Activated T-cell treated with anti-CD3 and anti-CD28 coated beads, Interleukin-2, amount 50 U/mL, for 72 hours (primary cell): ENCODE data around the gene NFATC2. TPM values are rescaled to one million over a fixed set of nuclear protein-coding genes. Genes with fewer than 3 reads are reported as not detected.

ENCODE experiments used
- ATAC-seq, 2 donors: fragments of 150-1000 bp; cut with Tn5 transposase; replicated peaks in 1 of 2; 2 replicates each; pipeline ENCODE4 v1.10.0; 2021; ENCODE audit warnings: moderate library complexity in 2 of 2, mild to moderate bottlenecking in 1 of 2
- DNase-seq, 2 donors: peaks; one replicate each; pipeline ENCODE4 v3.0.0; 2021 to 2022; ENCODE audit warnings: mixed read lengths in 1 of 2
- H3K27ac Mint-ChIP-seq: one replicate; pipeline ENCODE4 v1.8.0; 2022; ENCODE audit warnings: mild to moderate bottlenecking, moderate library complexity, mixed read lengths
- H3K27me3 Mint-ChIP-seq: one replicate; pipeline ENCODE4 v1.8.0; 2022; ENCODE audit warnings: low read depth, mixed read lengths
- H3K36me3 Mint-ChIP-seq, 2 donors: one replicate each; pipeline ENCODE4 v1.8.0; 2022; ENCODE audit warnings: mixed read lengths in 2 of 2, mild to moderate bottlenecking in 1 of 2; ENCODE audit not compliant: insufficient read depth in 2 of 2
- H3K4me1 Mint-ChIP-seq: one replicate; pipeline ENCODE4 v1.8.0; 2022; ENCODE audit warnings: low read depth, mixed read lengths
- H3K4me3 Mint-ChIP-seq, 2 donors: one replicate each; pipeline ENCODE4 v1.8.0; 2022; ENCODE audit warnings: mild to moderate bottlenecking in 2 of 2, mixed read lengths in 2 of 2, moderate library complexity in 2 of 2
- H3K9me3 Mint-ChIP-seq, 2 donors: one replicate each; pipeline ENCODE4 v1.8.0; 2022; ENCODE audit warnings: mixed read lengths in 2 of 2
- total RNA-seq, 2 donors: library from RNA; stranded (reverse); gene quantifications; one replicate each; pipeline ENCODE4 v1.2.3, GENCODE V29; 2022

Gene NFATC2
- total RNA-seq, 2 donors from 2014 or later: 29.4 to 39.9 TPM

DNA sequence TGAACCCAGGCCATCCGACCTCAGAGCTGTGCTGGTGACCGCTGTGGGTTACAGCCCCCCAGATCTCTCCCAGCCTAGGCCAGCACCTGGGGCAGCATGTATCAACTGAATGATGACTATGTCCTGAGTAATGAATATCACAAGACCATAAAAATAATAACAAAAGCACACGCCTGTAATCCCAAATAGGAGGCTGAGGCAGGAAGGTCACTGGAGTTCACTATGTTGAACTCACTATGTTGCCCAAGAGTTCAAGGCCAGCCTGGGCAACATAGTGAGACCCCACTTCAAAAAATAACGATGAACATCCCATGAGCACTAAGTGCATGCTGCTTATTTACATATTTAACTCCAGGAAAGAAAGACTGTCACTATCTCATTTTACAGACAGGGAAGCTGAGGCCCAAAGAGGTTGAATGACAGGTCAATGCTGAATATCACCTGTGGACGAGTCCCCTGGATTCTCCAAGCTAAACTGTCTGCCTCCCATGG, 92.3 kb downstream of the NFATC2 start:
- Mint-ChIP-seq H3K4me3 (no peak overlapping the region), H3K9me3 (no peaks in the 10 kb centered on the region), H3K36me3 (peaks cover 26 to 57% of the 10 kb centered on the region in 2 donors), H3K27ac (no peak overlapping the region), H3K4me1 (peaks cover 35% of the 10 kb centered on the region), H3K27me3 (no peaks in the 10 kb centered on the region)
- DNase-seq (no peak), ATAC-seq (no peak)

DNA sequence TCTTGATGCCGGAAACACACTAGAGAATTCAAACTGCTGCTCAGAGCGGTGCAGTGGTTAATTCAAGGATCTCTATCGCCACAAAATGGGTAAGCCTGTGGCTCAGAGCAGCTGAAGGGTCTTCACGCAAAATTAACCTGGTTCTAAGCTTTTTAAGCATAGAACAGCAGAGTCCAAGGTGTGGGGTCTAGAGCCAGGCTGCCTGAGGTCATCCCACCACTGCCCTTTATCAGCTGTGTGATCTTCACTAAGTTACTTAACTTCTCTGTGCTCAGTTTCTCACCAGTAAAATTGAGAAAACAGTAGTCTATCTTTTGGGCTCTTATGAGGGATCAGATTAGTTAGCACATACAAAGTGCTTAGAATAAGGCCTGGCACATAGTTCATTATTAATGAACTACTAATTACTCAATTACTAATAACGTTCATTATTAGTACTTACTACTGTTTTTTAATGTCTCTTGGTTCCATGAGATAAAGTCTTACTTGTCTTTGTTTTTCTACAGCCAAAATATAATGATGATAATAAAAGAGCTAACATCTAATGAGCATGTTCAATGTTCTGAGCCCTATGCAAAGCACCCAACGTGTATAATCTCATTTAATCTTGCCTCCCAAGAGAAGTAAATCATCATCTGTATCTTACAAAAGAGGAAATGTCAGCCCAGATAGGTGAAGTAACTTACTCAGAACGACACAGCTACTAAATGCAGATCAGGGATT, 92.9 kb downstream of the NFATC2 start:
- peaks cover 24 to 56% of the 10 kb centered on the region in 2 donors for H3K36me3 Mint-ChIP-seq
- no peaks in the 10 kb centered on the region for H3K27me3 Mint-ChIP-seq
- ATAC-seq (no peak), DNase-seq (no peak)
- H3K4me1 Mint-ChIP-seq: peaks cover 35% of the 10 kb centered on the region
- peak overlapping the region; percentile 40 for H3K27ac Mint-ChIP-seq
- no peaks in the 10 kb centered on the region for H3K9me3 Mint-ChIP-seq
- no peak overlapping the region for H3K4me3 Mint-ChIP-seq

DNA sequence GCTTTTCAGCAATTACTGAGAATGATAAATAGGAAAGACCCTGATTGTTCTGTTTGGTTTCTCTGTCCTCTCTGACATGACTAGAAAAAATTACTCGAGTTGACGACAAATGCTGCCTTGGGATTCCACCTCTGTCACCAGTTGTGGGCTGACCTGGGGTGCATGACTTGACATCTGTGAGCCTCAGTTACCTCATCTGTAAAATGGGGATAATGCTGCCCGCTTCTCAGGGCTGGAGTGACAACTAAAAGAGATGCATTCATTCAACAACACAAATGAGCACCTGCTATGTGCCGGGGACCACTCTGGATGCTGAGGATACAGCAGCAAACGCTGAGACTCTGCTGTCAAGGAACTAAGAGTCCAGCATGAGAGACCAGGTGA, 94.8 kb downstream of the NFATC2 start:
- H3K36me3 Mint-ChIP-seq: peaks cover 25 to 39% of the 10 kb centered on the region in 2 donors
- H3K4me3 Mint-ChIP-seq: no peak overlapping the region
- no peaks in the 10 kb centered on the region for H3K27me3 Mint-ChIP-seq
- peak overlapping the region; percentile 31 for H3K27ac Mint-ChIP-seq
- ATAC-seq (no peak), DNase-seq (no peak)
- no peaks in the 10 kb centered on the region for H3K9me3 Mint-ChIP-seq
- H3K4me1 Mint-ChIP-seq: peaks cover 31% of the 10 kb centered on the region

DNA sequence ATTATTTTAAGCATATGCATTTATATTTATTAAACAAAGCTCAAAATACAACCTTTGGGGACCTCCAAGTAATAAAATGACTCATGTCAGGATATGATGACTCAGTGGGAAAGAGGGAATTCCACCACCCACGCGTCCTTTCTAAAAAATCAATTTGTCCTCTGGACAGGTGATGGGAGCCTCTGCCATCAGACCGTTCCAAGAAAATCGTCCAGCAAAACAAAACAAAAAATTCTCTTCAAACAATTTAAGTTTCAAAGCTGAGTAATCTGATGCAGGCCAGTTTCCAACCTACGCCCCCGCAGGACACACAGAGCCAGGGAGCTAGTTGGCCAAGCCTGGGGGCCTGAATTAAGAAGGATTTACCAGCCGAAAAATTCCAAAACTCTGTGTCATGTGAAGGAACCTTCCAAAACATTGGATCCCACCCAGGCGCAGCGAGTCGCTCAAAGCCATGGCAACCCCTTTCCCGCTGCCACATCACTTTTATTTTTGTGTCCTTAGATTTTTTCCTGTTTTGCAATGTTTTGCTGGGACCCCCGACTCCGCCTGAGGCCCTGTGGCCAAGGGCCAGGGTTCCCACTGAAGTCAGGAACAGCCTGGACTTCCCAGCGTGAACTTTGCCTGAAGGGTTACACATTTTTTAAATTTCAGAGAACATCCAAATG, 95.3 kb downstream of the NFATC2 start:
- ATAC-seq (no peak), DNase-seq (no peak)
- no peaks in the 10 kb centered on the region for H3K9me3 Mint-ChIP-seq
- no peaks in the 10 kb centered on the region for H3K27me3 Mint-ChIP-seq
- peaks cover 21 to 34% of the 10 kb centered on the region in 2 donors for H3K36me3 Mint-ChIP-seq
- peaks cover 26% of the 10 kb centered on the region for H3K4me1 Mint-ChIP-seq
- peak overlapping the region; percentile 43 for H3K27ac Mint-ChIP-seq
- no peak overlapping the region for H3K4me3 Mint-ChIP-seq

DNA sequence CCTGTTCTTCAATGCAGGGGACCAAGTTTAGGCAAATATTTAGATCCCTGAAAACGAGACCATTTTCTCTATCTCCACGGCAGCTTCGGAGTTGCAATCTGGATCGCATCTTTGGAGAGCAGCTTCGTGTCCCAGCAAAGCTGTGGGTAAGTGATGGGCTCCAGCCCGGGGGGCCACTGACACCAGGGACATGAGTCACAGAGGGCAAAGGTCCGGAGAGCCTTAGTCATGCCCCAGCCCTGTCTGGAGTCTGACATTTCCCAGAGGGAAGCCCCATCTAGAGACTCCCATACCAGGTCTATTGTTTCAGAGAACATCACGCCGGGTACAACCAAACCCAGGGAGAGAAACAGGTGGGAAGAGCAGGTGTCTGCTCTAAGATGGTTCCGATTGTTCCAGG, 95.9 kb downstream of the NFATC2 start:
- Mint-ChIP-seq H3K27me3 (no peaks in the 10 kb centered on the region), H3K4me1 (peaks cover 26% of the 10 kb centered on the region), H3K36me3 (peaks cover 19 to 34% of the 10 kb centered on the region in 2 donors), H3K27ac (peak overlapping the region; percentile 46), H3K4me3 (no peak overlapping the region), H3K9me3 (no peaks in the 10 kb centered on the region)
- ATAC-seq (no peak), DNase-seq (no peak)

DNA sequence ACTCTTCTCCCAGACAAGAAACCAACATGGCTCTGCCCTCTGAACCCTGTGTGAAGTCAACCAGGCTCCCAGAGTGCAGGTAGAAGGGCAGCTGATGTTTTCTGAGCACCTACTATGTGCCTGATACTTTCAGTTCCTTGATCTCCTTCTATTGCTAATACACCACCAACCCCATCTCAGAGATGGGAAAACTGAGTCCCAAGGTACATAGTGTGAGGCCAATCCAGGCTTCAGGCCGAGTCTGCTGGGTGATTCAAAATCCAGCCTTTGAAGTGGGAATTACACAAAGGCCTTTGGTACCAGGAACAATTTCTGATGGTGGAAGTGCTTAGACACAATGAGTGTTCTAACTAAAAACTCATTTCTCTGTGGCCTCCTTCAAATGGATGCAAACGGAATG, 96.3 kb downstream of the NFATC2 start:
- no peak overlapping the region for H3K4me3 Mint-ChIP-seq
- peaks cover 18 to 34% of the 10 kb centered on the region in 2 donors for H3K36me3 Mint-ChIP-seq
- no peaks in the 10 kb centered on the region for H3K9me3 Mint-ChIP-seq
- DNase-seq (no peak), ATAC-seq (no peak)
- H3K4me1 Mint-ChIP-seq: peaks cover 26% of the 10 kb centered on the region
- no peak overlapping the region for H3K27ac Mint-ChIP-seq
- H3K27me3 Mint-ChIP-seq: no peaks in the 10 kb centered on the region

DNA sequence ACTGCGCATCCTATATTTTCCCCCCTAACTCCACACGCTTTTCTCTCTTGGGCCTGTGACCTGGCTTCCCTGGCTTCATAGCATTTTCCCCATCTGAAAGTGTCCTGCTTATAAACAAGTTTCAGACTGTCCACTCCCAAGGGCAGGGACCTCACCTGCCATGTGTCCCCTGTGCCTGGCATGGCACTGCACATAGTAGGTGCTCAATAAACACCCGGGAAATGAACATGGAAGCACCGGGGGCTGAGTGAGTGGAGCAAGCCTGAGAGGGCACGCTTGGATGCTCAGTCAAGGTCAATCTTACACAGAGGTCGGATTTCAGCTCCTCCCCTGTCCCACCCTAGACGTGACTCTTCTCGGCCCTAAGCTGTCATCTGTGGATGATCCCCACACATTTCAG, 96.9 kb downstream of the NFATC2 start:
- H3K27me3 Mint-ChIP-seq: no peaks in the 10 kb centered on the region
- no peak for ATAC-seq

DNA sequence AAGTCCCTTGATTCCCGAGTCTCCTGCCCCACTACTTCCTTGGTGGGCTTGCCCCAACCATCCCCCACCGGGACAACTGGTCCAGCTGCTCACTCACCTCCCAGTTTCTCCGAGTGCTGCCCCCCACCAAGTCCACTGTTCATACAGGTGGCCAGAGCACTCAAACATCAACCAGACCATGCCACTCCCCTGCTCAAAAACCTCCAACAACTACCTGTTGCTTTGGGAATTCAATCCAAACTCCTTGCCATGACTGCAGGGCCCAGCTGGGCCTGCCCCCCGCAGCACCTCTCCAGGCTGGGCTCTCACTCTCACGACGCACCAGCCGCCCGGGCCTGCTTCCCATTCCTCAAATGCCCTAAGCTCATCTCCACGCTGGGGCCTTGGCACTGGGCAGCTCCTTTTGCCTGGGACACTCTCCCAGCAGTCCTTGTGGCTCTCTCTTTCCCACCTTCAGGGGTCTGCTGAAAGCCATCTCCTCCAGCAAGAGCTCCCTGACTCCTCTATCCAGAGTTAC, 97.5 kb downstream of the NFATC2 start:
- Mint-ChIP-seq H3K4me3 (no peak overlapping the region), H3K27me3 (no peaks in the 10 kb centered on the region), H3K27ac (peak overlapping the region; percentile 42), H3K9me3 (no peaks in the 10 kb centered on the region), H3K4me1 (peaks cover 31% of the 10 kb centered on the region), H3K36me3 (peaks cover 18 to 30% of the 10 kb centered on the region in 2 donors)
- DNase-seq (no peak), ATAC-seq (no peak)

More for the DNA sequence above, 96.9 kb downstream of the NFATC2 start:
- Mint-ChIP-seq H3K27ac (no peak overlapping the region), H3K36me3 (peaks cover 18 to 34% of the 10 kb centered on the region in 2 donors), H3K4me1 (peaks cover 31% of the 10 kb centered on the region), H3K9me3 (no peaks in the 10 kb centered on the region), H3K4me3 (no peak overlapping the region)
- DNase-seq: no peak

DNA sequence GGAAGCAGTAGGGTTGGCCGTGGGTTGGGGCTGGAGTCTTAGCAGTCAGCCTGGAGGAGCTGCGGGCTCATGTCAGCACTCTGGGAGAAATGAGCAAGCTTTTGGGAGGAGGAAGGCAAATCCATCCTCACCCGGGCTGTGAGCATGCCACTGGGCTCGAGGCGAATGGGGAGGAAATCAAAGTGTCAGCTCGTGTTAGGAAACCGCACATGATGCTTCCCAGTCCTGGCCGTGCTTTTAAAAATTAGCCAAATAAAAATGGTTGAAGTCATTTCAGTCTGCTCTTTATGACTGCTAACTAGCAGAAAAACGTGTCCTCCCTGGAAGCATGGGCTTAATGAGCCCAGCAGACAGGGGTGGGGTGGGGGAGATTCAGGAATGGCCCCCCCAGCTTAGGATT, 98.1 kb downstream of the NFATC2 start:
- no peaks in the 10 kb centered on the region for H3K27me3 Mint-ChIP-seq
- DNase-seq (no peak), ATAC-seq (no peak)
- no peak overlapping the region for H3K27ac Mint-ChIP-seq
- peaks cover 20 to 28% of the 10 kb centered on the region in 2 donors for H3K36me3 Mint-ChIP-seq
- H3K9me3 Mint-ChIP-seq: no peaks in the 10 kb centered on the region
- H3K4me1 Mint-ChIP-seq: peaks cover 34% of the 10 kb centered on the region
- H3K4me3 Mint-ChIP-seq: no peak overlapping the region

DNA sequence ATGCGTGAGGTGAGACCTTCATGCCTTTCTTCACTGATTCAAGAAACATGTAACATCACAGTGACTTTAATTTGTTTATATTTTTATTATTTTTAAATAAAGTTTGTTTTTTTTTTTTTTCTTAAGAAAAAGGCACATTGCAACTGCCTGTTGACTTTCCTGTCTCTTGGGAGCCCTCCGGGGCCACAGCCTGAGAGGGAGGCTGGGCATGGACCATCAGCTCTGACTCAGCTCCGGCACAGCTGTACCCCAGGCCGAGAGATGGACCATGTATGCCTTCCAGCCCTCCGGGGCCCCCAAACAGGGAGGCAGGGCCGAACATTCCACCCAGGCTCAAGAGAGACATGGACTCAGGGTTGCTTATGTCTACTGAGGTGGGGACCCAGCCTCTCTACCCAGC, 99.9 kb downstream of the NFATC2 start:
- Mint-ChIP-seq H3K27ac (no peak overlapping the region), H3K4me3 (no peak overlapping the region), H3K27me3 (no peaks in the 10 kb centered on the region), H3K4me1 (peaks cover 43% of the 10 kb centered on the region), H3K9me3 (no peaks in the 10 kb centered on the region), H3K36me3 (peaks cover 13 to 22% of the 10 kb centered on the region in 2 donors)
- DNase-seq: no peak
- no peak for ATAC-seq

DNA sequence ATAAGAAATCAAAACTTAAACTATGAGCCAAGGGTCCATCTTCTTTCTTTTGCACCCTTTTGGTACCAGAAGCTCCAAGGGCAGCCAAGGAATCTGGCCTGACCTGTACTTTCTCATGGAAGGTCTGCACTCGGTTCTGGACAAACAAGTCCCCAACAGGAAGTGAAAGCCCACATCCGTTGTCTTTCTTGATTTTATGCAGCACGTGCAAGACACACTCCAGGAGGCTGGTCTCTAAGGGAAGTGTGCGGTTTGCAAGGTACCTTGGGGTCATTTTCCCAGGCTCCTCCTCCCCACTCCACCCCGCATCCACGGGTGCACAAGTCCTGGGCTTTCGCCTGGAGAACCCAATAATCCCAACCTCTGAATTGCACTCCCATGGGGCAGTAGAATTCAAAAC, 101.9 kb downstream of the NFATC2 start:
- no peaks in the 10 kb centered on the region for H3K27me3 Mint-ChIP-seq
- no peak for DNase-seq
- peaks cover 38% of the 10 kb centered on the region for H3K4me1 Mint-ChIP-seq
- no peaks in the 10 kb centered on the region for H3K9me3 Mint-ChIP-seq
- peaks cover 12 to 17% of the 10 kb centered on the region in 2 donors for H3K36me3 Mint-ChIP-seq
- ATAC-seq: no peak
- no peak overlapping the region for H3K27ac Mint-ChIP-seq
- H3K4me3 Mint-ChIP-seq: no peak overlapping the region

DNA sequence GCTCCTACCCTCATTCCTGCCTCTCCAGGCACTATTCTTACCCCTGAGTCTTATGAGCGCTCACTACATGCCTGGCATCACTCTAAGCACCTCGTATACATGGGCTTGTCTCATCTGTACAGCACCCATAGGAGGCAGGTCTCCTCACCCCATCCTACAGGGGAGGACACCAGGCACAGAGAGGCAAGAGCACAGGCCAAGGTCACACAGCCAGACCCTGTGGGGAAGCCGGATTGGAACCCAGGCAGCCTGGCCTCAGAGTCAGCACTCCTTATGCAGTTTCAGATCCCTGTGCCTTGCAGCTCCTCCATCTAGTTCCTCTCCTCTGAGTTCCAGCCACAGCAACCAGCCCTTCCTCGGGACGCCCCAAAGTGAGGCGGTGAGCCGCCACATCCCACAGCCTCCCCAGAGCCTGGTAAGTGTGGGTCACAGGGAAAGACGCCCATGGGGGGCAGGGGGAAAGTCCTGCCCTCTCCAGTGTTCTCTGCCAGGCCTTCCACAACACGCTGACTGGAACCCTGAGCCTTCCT, 103.3 kb downstream of the NFATC2 start:
- ATAC-seq (no peak), DNase-seq (no peak)
- Mint-ChIP-seq H3K27me3 (no peaks in the 10 kb centered on the region), H3K27ac (no peak overlapping the region), H3K4me1 (peaks cover 50% of the 10 kb centered on the region), H3K4me3 (no peak overlapping the region), H3K36me3 (peaks cover 20 to 25% of the 10 kb centered on the region in 2 donors), H3K9me3 (no peaks in the 10 kb centered on the region)

DNA sequence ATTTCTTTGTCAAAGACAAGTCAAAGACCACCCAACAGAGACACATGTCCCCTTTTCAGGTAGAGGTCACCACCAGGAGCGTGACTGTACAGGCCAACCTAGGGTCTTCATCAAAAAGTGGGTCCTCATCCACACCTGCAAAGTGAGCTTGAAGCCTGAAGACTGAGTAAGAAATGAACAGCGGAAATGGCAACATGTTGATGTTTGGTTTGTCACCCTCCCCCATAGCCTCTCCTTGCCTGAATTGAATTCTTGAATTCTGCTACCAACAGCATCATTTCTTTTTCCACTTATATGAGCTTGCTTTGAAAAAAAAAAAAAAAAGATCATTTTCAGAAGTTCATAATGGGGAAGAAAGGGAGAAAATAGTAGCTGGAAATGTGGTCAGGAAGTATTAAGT, 104.4 kb downstream of the NFATC2 start:
- no peaks in the 10 kb centered on the region for H3K9me3 Mint-ChIP-seq
- H3K4me1 Mint-ChIP-seq: peaks cover 55% of the 10 kb centered on the region
- no peaks in the 10 kb centered on the region for H3K27me3 Mint-ChIP-seq
- DNase-seq (no peak), ATAC-seq (peak in 1 of 2 donors; percentile 40)
- peak overlapping the region; percentile 69 for H3K27ac Mint-ChIP-seq
- H3K36me3 Mint-ChIP-seq: peaks cover 20 to 25% of the 10 kb centered on the region in 2 donors
- peak overlapping the region in 1 of 2 donors; percentile 29 for H3K4me3 Mint-ChIP-seq
